ENCODE results near the gene DMXL2.

DMXL2 gene

GRCh38 chr15:51491941-51492340 is 130.6 kb downstream of the DMXL2 start:
- no peaks in the 10 kb centered on the region for H3K27me3 ChIP-seq (ENCODE audit: low read depth, low read length)
- H3K4me1 ChIP-seq (ENCODE audit: low read length): peaks cover 6% of the 10 kb centered on the region; the same call in 1 of the 2 replicates
- TF ChIP-seq CTCF (IDR thresholded peaks at IDR 0.05; ENCODE audit: low read depth, low read length) (no peak), EZH2phosphoT487 (IDR thresholded peaks at IDR 0.05; ENCODE audit: low read depth) (no peak)
- H3K4me3 ChIP-seq (ENCODE audit: low read length): no peak overlapping the region
- H4K20me1 ChIP-seq (ENCODE audit: insufficient read depth, low read length): no peaks in the 10 kb centered on the region
- H3K9me3 ChIP-seq (ENCODE audit: insufficient read depth, low read length): 0 out of 2 replicates have a peak, but pooled peaks cover 4% of the 10 kb centered on the region
- H3K36me3 ChIP-seq (replicated peaks; ENCODE audit: low read depth, low read length): peaks cover 10% of the 10 kb centered on the region
- H3K9ac ChIP-seq (ENCODE audit: low read length): no peak overlapping the region
- no peak overlapping the region for H3K4me2 ChIP-seq (ENCODE audit: low read length)
- no peak overlapping the region for H3K27ac ChIP-seq (ENCODE audit: low read length)
- no peak overlapping the region for H2AFZ ChIP-seq (ENCODE audit: low read depth, low read length)
- no peaks in the 10 kb centered on the region for H3K79me2 ChIP-seq (ENCODE audit: low read length)

- TF ChIP-seq CTCF (IDR thresholded peaks at IDR 0.05; ENCODE audit: low read depth, low read length) (no peak), EZH2phosphoT487 (IDR thresholded peaks at IDR 0.05; ENCODE audit: low read depth) (no peak)
- Histone ChIP-seq H3K4me3 (ENCODE audit: low read length) (no peak overlapping the region), H3K79me2 (ENCODE audit: low read length) (no peaks in the 10 kb centered on the region), H2AFZ (ENCODE audit: low read depth, low read length) (no peak overlapping the region), H3K9ac (ENCODE audit: low read length) (no peak overlapping the region), H3K9me3 (ENCODE audit: insufficient read depth, low read length) (peaks cover 25% of the 10 kb centered on the region; the same call in 1 of the 2 replicates), H3K27me3 (ENCODE audit: low read depth, low read length) (no peaks in the 10 kb centered on the region), H3K36me3 (replicated peaks; ENCODE audit: low read depth, low read length) (peaks cover 36% of the 10 kb centered on the region), H4K20me1 (ENCODE audit: insufficient read depth, low read length) (no peaks in the 10 kb centered on the region), H3K27ac (ENCODE audit: low read length) (no peak overlapping the region), H3K4me2 (ENCODE audit: low read length) (no peak overlapping the region), H3K4me1 (ENCODE audit: low read length) (peaks cover 6% of the 10 kb centered on the region; the same call in 1 of the 2 replicates)
These were observed 137.8 kb downstream of the DMXL2 start for GRCh38 chr15:51484781-51485180.

GRCh38 chr15:51483985-51484384 is 138.6 kb downstream of the DMXL2 start:
- no peak overlapping the region for H3K4me3 ChIP-seq (ENCODE audit: low read length)
- no peak overlapping the region for H3K9ac ChIP-seq (ENCODE audit: low read length)
- no peak overlapping the region for H3K27ac ChIP-seq (ENCODE audit: low read length)
- peaks cover 25% of the 10 kb centered on the region; the same call in 1 of the 2 replicates for H3K9me3 ChIP-seq (ENCODE audit: insufficient read depth, low read length)
- TF ChIP-seq EZH2phosphoT487 (IDR thresholded peaks at IDR 0.05; ENCODE audit: low read depth) (no peak), CTCF (IDR thresholded peaks at IDR 0.05; ENCODE audit: low read depth, low read length) (no peak)
- H2AFZ ChIP-seq (ENCODE audit: low read depth, low read length): no peak overlapping the region
- peaks cover 36% of the 10 kb centered on the region for H3K36me3 ChIP-seq (replicated peaks; ENCODE audit: low read depth, low read length)
- no peak overlapping the region for H3K4me2 ChIP-seq (ENCODE audit: low read length)
- no peaks in the 10 kb centered on the region for H3K79me2 ChIP-seq (ENCODE audit: low read length)
- peaks cover 4% of the 10 kb centered on the region; the same call in 1 of the 2 replicates for H3K4me1 ChIP-seq (ENCODE audit: low read length)
- no peaks in the 10 kb centered on the region for H4K20me1 ChIP-seq (ENCODE audit: insufficient read depth, low read length)
- no peaks in the 10 kb centered on the region for H3K27me3 ChIP-seq (ENCODE audit: low read depth, low read length)

- H3K9me3 ChIP-seq (ENCODE audit: insufficient read depth, low read length): peaks cover 25% of the 10 kb centered on the region; the same call in 1 of the 2 replicates
- no peaks in the 10 kb centered on the region for H3K79me2 ChIP-seq (ENCODE audit: low read length)
- TF ChIP-seq CTCF (IDR thresholded peaks at IDR 0.05; ENCODE audit: low read depth, low read length) (no peak), EZH2phosphoT487 (IDR thresholded peaks at IDR 0.05; ENCODE audit: low read depth) (no peak)
- no peaks in the 10 kb centered on the region for H4K20me1 ChIP-seq (ENCODE audit: insufficient read depth, low read length)
- no peak overlapping the region for H3K4me2 ChIP-seq (ENCODE audit: low read length)
- no peak overlapping the region for H3K4me3 ChIP-seq (ENCODE audit: low read length)
- H3K9ac ChIP-seq (ENCODE audit: low read length): no peak overlapping the region
- H2AFZ ChIP-seq (ENCODE audit: low read depth, low read length): no peak overlapping the region
- H3K27ac ChIP-seq (ENCODE audit: low read length): no peak overlapping the region
- H3K36me3 ChIP-seq (replicated peaks; ENCODE audit: low read depth, low read length): peaks cover 36% of the 10 kb centered on the region
- H3K27me3 ChIP-seq (ENCODE audit: low read depth, low read length): no peaks in the 10 kb centered on the region
- H3K4me1 ChIP-seq (ENCODE audit: low read length): no peaks in the 10 kb centered on the region
These were observed 139.1 kb downstream of the DMXL2 start for GRCh38 chr15:51483520-51483919.
